Measurements from ENCODE around the gene DEFB131B.
"Not testable (repeated sequence)": the region's sequence is repeated elsewhere in the genome, so short reads cannot be mapped to it uniquely, and the experiment has no call there.

GRCh38 chr11:71889181-71889872 is 11.1 kb downstream of the DEFB131B start:
- TF ChIP-seq CTCF, EZH2phosphoT487, EZH2 (IDR thresholded peaks at IDR 0.05): not testable (repeated sequence)

Measured in neural progenitor cell (in vitro differentiated cells).